Measurements from ENCODE around the gene IFI6.
"Not testable (repeated sequence)": the region's sequence is repeated elsewhere in the genome, so short reads cannot be mapped to it uniquely, and the experiment has no call there.

The IFI6 gene, protein sequence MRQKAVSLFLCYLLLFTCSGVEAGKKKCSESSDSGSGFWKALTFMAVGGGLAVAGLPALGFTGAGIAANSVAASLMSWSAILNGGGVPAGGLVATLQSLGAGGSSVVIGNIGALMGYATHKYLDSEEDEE

DNA sequence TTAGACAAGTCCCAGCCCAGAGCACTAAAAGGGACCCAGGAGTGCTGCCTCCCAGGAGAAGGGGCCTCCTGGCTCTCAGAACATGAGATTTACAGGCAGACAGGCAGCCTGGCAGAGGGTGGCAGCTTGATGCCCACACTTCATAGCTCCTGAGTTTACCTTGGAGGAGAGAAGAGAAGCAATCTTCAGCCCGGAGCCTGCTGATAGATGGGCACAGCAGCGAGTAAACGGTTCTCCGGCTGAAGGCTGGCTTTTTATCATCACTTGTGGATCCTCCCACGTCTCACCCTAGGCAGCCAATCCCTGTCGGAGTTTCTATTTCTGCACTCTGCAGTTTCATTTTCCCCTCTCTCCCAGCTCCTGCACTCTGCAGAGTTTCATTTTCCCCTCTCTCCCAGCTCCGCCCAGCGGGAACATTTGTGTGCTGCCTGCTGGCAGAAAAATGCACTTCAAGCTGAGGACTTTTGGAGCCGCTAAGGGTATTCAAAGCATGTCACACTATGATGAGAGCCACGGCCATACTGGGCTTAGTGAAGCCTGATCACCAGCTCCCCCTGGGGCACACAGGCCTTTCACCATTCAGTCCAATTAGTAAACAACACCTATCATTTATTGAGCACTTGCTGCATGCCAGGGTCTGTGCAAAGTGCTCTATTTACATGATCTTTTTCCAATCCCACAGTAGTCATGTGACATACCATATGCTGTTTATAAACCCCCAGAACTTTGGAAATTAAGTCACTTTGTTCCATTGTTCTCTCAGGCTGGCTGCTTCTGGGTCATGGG lies at the start of gene IFI6:
Gene IFI6, minus strand, starts transcription at position 229 of the 786 bp plus-strand sequence. CDS start 2,878 bp downstream, outside the sequence.
- DNase-seq (ENCODE audit: low read depth), result peak; percentile 79
- peak within 1 kb of the TSS; percentile 48 for H3K4me3 ChIP-seq (ENCODE audit: low read depth, low read length)

DNA sequence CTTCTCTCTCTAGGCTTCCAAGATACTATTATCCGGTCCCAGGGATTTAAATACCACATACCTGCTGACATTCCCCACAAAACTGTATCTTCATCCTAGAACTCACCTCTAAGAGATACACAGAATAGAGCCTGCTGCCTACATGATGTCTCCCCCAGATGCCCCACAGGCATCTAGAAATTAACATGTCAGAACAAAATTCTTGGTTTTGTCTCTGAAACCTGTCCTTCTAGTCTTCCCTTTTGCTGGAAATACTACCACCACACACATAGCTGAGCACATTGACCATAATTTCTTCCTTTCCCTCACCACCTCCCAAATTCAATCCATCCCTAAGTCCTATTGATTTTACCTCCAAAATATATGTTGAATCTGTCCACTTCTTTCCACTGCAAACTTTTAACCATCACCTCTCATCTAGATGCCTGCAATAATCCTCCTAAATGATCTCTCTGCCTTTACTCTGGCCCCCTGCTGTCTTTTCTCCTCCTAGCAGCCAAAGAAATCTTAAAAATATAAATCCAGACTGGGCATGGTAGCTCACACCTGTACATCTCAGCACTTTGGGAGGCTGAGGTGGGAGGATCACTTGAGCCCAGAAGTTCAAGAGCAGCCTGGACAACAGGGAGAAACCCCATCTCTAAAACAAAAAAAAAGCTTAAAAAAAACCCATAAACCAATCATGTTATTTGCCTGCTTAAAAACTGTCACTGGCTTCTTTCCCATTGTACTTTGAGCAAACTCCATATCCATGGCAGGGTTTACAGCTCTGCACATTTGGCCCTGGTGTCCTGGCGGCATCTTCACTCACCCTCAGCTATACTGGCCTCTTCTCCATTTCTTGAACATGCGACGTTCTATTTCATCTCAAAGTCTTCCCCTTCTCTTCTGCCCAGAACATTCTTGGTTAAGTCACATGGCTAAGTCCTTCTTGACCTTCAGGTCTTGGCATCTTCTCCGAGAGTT lies 47.6 kb upstream of the IFI6 start:
- DNase-seq (ENCODE audit: low read depth), result no peak

DNA sequence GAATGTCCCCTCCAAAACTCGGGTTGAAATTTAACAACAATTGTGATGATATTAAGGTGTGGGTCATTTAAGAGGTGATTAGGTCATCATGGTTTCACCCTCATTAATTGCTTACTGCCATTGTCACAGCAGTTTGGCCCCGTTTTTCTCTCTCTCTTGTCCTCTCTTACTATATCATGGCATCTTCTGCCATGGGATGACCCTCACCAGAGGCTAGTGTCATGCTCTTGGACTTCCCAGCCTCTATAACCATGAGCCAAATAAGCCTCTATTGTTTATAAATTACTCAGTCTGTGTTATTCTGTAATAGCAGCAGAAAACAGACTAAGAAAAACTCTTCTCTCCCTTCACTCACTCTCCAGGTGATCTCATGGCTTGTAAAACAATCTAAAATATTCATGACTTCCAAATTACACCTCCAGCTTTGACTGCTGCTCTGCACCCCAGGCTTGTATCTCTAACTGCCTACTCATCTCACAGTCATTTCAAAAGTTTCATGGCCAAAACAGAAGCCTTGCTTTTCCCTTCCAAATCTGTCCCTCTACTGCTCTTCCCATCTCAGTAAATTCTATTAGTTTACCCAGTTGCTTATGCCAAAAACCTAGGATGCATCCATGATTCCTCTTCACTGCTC lies 44.4 kb upstream of the IFI6 start:
- no peak overlapping the region for H3K4me3 ChIP-seq (ENCODE audit: low read depth, low read length)
- DNase-seq (ENCODE audit: low read depth), result no peak

More for the DNA sequence above, 47.6 kb upstream of the IFI6 start:
- no peak overlapping the region for H3K4me3 ChIP-seq (ENCODE audit: low read depth, low read length)

DNA sequence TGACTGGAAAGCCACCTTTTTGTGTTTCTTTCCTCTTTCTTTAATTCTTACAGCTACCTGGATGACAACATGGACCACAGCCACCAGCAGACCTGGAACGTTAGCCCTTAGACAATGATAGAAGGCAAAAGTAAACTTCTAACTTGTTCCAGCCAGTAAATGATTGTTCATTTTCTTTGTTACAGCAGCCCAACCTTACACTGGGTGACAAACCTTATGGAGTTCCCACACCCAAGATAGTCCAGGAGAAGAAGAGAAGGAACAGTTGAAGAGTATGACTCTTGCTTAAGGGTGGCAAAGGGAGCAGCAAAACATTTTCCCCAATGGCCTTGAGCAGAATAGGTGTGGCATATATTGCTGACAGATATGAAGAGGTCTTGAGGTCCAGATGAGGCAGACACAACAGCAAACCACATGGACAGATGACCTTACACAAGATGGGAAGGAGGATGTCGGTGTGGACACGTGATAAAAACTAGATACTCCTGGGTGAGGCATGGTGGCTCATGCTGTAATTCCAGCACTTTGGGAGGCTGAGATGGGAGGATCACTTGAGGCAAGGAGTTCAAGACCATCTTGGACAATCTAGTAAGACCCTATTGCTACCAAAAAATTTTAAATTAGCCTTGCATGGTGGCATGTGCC lies 42.0 kb upstream of the IFI6 start:
- no peak for DNase-seq (ENCODE audit: low read depth)
- H3K4me3 ChIP-seq (ENCODE audit: low read depth, low read length), result no peak overlapping the region

DNA sequence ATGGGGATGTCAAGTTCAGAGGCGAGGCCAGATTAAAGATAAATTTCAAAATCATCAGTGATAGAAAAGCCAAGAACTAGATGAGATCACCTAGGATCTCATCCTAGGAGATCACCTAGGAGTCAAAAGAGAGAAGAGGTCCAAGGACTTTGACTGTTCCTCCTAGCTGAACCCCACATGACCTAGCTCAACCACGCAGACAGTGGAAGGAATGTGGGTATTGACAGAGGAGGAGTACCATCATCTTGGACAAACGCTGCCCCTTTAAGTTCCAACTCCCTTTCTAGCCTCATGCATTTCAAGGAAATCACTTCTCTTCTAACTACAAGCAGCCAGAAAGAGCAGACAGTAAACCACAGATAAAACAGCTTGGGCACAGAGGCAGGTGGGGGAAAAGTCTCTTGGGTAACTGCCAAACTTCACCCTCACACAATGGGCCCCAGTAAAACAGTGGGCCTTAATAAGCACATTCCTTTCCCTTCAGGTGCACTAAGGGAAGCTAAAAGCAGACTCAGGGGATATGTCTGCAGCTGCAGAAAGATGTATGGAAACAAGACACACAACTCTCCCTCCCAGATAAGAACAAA lies 41.2 kb upstream of the IFI6 start:
- DNase-seq (ENCODE audit: low read depth), result no peak
- H3K4me3 ChIP-seq (ENCODE audit: low read depth, low read length), result no peak overlapping the region

DNA sequence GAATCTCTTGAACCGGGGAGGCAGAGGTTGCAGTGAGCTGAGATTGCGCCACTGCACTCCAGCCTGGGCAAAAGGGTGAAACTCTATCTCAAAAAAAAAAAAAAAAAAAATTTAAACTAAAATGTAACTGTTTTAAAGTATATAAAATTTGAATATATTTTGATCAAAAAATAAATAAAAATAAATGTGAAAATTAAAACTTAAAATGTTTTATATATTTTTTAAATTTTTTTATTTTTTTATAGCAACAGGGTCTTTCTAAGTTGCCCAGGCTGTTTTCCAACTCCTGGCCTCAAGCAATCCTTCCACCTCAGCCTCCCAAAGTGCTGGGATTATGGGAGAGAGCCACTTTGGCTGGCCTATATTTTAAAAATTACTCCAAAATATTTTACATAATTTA lies 38.6 kb upstream of the IFI6 start:
- no peak overlapping the region for H3K4me3 ChIP-seq (ENCODE audit: low read depth, low read length)
- no peak for DNase-seq (ENCODE audit: low read depth)

DNA sequence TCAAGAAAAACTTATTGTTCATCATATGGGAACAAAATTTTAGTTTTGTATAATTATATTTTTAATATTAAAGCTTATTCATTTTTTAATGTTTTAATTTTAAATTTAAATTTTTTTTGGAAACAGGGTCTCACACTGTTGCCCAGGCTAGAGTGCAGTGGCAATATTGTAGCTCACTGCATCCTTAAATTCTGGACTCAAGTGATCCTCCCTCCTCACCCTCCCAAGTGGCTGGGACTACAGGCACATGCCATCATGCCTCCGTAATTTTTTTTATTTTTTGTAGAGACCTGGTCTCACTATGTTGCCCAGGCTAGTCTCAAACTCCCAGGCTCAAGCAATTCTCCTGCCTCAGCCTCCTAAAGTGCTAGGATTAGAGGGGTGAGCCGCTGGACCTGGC lies 33.6 kb upstream of the IFI6 start:
- no peak for DNase-seq (ENCODE audit: low read depth)
- H3K4me3 ChIP-seq (ENCODE audit: low read depth, low read length), result no peak overlapping the region

GRCh38 chr1:27704958-27705357 lies 33.0 kb upstream of the IFI6 start:
- DNase-seq (ENCODE audit: low read depth), result no peak
- H3K4me3 ChIP-seq (ENCODE audit: low read depth, low read length), result no peak overlapping the region

DNA sequence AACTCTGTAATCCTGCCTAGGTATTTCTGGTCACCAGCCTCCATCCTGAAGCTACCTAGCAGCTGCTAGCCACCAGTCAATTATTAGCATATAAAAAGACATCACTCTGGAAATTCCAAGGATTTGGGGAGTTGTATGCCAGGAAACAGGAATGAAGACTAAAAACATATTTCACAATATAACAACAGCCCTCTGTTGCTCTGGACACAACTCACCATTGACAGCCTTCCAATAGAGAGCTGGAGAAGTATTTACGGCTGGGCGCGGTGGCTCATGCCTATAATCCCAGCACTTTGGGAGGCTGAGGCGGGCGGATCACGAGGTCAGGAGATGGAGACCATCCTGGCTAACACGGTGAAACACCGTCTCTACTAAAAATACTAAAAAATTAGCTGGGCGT lies 24.8 kb upstream of the IFI6 start:
- not testable (repeated sequence) for DNase-seq (ENCODE audit: low read depth)

DNA sequence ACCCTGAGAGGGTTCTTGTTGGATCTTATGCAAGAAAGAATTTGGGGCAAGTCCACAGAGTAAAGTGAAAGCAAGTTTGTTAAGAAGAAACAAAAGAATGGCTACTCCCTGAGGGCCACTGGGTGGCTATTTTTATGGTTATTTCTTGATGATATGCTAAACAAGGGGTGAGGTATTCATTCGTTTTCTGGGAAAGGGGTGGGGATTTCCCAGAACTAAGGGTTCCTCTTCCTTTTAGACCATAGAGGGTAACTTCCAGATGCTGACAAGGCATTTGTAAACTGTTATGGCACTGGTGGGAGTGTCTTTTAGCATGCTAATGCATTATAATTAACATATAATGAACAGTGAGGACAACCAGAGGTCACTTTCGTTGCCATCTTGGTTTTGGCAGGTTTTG lies 18.2 kb upstream of the IFI6 start:
- no peak for DNase-seq (ENCODE audit: low read depth)
- H3K4me3 ChIP-seq (ENCODE audit: low read depth, low read length), result no peak overlapping the region

More for the DNA sequence above, 24.8 kb upstream of the IFI6 start:
- H3K4me3 ChIP-seq (ENCODE audit: low read depth, low read length), result not testable (repeated sequence)

- no peak for DNase-seq (ENCODE audit: low read depth)
- H3K4me3 ChIP-seq (ENCODE audit: low read depth, low read length), result no peak overlapping the region
Observed at GRCh38 chr1:27689423-27690173, 17.6 kb upstream of the IFI6 start.

GRCh38 chr1:27687906-27688305 lies 15.9 kb upstream of the IFI6 start:
- DNase-seq (ENCODE audit: low read depth), result no peak

DNA sequence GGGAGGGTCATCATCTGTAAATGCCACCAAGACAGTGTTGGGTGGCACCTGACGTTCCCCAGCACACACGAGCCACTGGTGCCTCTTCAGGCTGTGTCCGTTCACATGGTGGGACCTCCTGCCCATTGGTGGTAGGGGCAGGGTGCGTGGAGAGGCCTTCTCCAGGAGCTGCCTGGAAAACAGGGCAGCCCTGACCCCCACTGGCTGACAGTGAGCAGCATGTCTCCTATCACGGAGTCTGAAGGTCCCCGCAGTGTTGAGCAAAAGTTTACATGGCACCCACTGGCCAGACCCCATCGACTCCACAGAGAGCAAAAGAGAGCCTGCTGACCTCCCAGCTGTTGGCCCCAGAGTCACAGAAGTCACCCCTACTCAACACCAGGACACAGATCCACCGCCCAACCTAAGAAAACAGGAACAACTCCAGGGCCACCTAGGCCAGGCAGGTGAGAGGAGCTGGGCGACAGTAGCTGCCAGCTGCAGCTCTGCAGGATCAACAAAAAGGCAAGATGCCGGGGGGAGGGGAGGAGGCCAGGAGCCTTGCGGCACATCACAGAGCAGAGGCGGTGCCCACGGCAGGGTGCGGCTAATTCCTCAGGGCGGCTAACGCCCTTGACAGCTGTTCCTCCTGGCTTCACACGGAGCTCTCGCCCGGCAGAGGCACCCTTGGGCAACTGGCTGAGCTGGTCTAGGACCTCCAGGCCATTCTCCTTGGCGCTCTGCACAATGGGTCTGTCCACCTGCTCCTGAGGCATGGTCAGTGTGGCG lies 14.4 kb upstream of the IFI6 start:
- H3K4me3 ChIP-seq (ENCODE audit: low read depth, low read length), result no peak overlapping the region
- DNase-seq (ENCODE audit: low read depth), result no peak

More at GRCh38 chr1:27687906-27688305, 15.9 kb upstream of the IFI6 start:
- no peak overlapping the region for H3K4me3 ChIP-seq (ENCODE audit: low read depth, low read length)

DNA sequence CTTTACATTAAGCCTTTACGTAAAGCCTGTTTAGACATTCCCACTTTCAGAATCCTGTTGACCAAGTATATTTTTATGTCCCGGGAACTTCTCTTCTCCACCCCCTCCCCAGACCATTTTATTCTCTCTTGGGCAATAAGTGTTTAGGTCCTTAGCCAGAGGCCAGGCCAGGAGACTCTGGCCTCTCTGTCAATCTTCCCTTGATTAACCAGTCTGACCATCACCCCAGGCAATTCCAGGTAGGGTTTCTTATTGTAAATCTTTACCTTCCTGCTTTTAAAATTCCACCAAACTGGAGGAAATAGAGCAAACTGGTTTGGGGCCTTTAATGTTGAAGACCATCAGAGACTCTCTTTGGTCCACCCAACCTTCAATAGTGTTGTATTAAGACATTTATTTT lies 12.2 kb upstream of the IFI6 start:
- no peak for DNase-seq (ENCODE audit: low read depth)
- no peak overlapping the region for H3K4me3 ChIP-seq (ENCODE audit: low read depth, low read length)

GRCh38 chr1:27682351-27682944 lies 10.5 kb upstream of the IFI6 start:
- no peak overlapping the region for H3K4me3 ChIP-seq (ENCODE audit: low read depth, low read length)
- no peak for DNase-seq (ENCODE audit: low read depth)

DNA sequence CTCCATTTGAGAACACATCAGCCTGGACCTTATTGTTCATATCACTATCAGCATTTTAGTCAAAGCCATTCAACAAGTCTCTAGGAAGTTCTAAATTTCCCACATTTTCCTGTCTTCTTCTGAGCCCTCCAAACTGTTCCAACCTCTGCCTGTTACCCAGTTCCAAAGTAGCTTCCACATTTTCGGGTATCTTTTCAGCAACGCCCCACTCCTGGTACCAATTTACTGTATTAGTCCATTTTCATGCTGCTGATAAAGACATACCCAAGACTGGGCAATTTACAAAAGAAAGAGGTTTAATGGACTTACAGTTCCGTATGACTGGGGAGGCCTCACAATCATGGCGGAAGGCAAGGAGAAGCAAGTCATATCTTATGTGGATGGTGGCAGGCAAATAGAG lies 9.6 kb upstream of the IFI6 start:
- not testable (repeated sequence) for H3K4me3 ChIP-seq (ENCODE audit: low read depth, low read length); DNase-seq (ENCODE audit: low read depth)

DNA sequence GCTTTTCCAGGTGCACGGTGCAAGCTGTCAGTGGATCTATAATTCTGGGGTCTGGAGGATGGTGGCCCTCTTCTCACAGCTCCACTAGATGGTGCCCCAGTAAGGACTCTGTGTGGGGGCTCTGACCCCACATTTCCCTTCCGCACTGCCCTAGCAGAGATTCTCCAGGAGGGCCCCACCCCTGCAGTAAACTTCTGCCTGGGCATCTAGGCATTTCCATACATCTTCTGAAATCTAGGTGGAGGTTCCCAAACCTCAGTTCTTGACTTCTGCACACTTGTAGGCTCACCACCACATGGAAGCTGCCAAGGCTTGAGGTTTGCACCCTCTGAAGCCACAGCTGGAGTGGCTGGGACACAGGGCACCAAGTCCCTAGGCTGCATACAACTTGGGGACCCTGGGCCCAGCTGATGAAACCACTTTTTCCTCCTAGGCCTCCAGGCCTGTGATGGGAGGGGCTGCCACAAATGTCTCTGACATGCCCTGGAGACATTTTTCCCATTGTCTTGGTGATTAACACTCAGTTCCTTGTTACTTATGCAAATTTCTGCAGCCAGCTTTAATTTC lies 8.3 kb upstream of the IFI6 start:
- H3K4me3 ChIP-seq (ENCODE audit: low read depth, low read length); DNase-seq (ENCODE audit: low read depth): not testable (repeated sequence)

All from skeletal muscle cell (primary cell).